DOHH2 (cell line): ENCODE results near the gene CTIF.

ENCODE experiments used
- H3F3A ChIP-seq: fragments of 200-600 bp; sonication (generic), shearing (Covaris generic); 2 replicates; pipeline ENCODE4 v1.6.0; 2016; ENCODE audit warnings: antibody characterized with exemption, mild to moderate bottlenecking; ENCODE audit not compliant: control insufficient read depth, insufficient read depth
- H3K27ac ChIP-seq: fragments of 200-600 bp; sonication (generic); 2 replicates; pipeline ENCODE4 v1.5.1; 2014; ENCODE audit warnings: low read depth, mild to moderate bottlenecking, low read length, moderate library complexity
- H3K27me3 ChIP-seq: fragments of 200-600 bp; sonication (generic); 2 replicates; pipeline ENCODE4 v1.6.1; 2014; ENCODE audit warnings: mild to moderate bottlenecking, low read length, mixed read lengths; ENCODE audit not compliant: control insufficient read depth
- H3K36me3 ChIP-seq: fragments of 200-600 bp; sonication (generic); 2 replicates; pipeline ENCODE4 v1.6.1; 2014; ENCODE audit warnings: mild to moderate bottlenecking, low read length, moderate library complexity, mixed read lengths; ENCODE audit not compliant: control insufficient read depth
- H3K4me1 ChIP-seq: fragments of 200-600 bp; sonication (generic); 2 replicates; pipeline ENCODE4 v1.6.1; 2014; ENCODE audit warnings: mild to moderate bottlenecking, low read length, mixed read lengths; ENCODE audit not compliant: control insufficient read depth
- H3K4me2 ChIP-seq: fragments of 200-600 bp; sonication (generic); 2 replicates; pipeline ENCODE4 v1.6.0; 2014; ENCODE audit warnings: mild to moderate bottlenecking, low read length, moderate library complexity
- H3K4me3 ChIP-seq: fragments of 200-600 bp; sonication (generic); 2 replicates; pipeline ENCODE4 v1.5.1; 2014; ENCODE audit warnings: mild to moderate bottlenecking, low read length, mixed read lengths
- H3K79me2 ChIP-seq: fragments of 200-600 bp; sonication (generic); 2 replicates; pipeline ENCODE4 v1.6.1; 2014; ENCODE audit warnings: mild to moderate bottlenecking, low read length, mixed read lengths; ENCODE audit not compliant: control insufficient read depth
- H3K9me2 ChIP-seq: fragments of 200-600 bp; sonication (generic); replicated peaks from 2 replicates; pipeline ENCODE4 v1.6.1; 2014; ENCODE audit warnings: mild to moderate bottlenecking, low read length, mixed read lengths; ENCODE audit not compliant: control insufficient read depth
- H3K9me3 ChIP-seq: fragments of 200-600 bp; sonication (generic); 2 replicates; pipeline ENCODE4 v1.6.1; 2014; ENCODE audit warnings: antibody characterized with exemption, low read length, mixed read lengths; ENCODE audit not compliant: control insufficient read depth, insufficient read depth
- H4K20me1 ChIP-seq: fragments of 200-600 bp; sonication (generic); 2 replicates; pipeline ENCODE4 v1.6.0; 2014; ENCODE audit warnings: low read depth, mild to moderate bottlenecking, antibody characterized with exemption, low read length, moderate library complexity; ENCODE audit not compliant: control insufficient read depth, insufficient read depth
- CTCF ChIP-seq: fragments of 200-600 bp; sonication (generic); IDR thresholded peaks from one replicate; pipeline ENCODE4 v1.5.1; 2014; ENCODE audit warnings: antibody characterized with exemption, mild to moderate bottlenecking, low read depth, low read length; ENCODE audit not compliant: poor library complexity, severe bottlenecking
- EZH2phosphoT487 ChIP-seq: fragments of 200-600 bp; sonication (generic); IDR thresholded peaks from 2 replicates; pipeline ENCODE4 v1.6.1; 2017; ENCODE audit warnings: borderline replicate concordance, mild to moderate bottlenecking, antibody characterized with exemption, low read length, moderate library complexity, mixed read lengths

CTIF gene

GRCh38 chr18:48553236-48553635 lies 14.4 kb downstream of the CTIF start:
- Histone ChIP-seq H3K9me2 (no peaks in the 10 kb centered on the region), H3K9me3 (no peaks in the 10 kb centered on the region), H3K36me3 (no peaks in the 10 kb centered on the region), H3F3A (no peaks in the 10 kb centered on the region), H3K4me2 (no peak overlapping the region), H3K27me3 (no peaks in the 10 kb centered on the region), H4K20me1 (no peaks in the 10 kb centered on the region), H3K4me1 (peaks cover 7% of the 10 kb centered on the region; the same call in 1 of the 2 replicates), H3K4me3 (no peak overlapping the region), H3K27ac (no peak overlapping the region), H3K79me2 (no peaks in the 10 kb centered on the region)
- no peak for TF ChIP-seq EZH2phosphoT487
- TF ChIP-seq CTCF = no peak

GRCh38 chr18:48554610-48555400 lies 16.0 kb downstream of the CTIF start:
- Histone ChIP-seq H3K9me2 (no peaks in the 10 kb centered on the region), H3K27ac (no peak overlapping the region), H3K36me3 (no peaks in the 10 kb centered on the region), H3K79me2 (no peaks in the 10 kb centered on the region), H3F3A (no peaks in the 10 kb centered on the region), H3K4me2 (no peak overlapping the region), H4K20me1 (no peaks in the 10 kb centered on the region), H3K27me3 (no peaks in the 10 kb centered on the region), H3K9me3 (no peaks in the 10 kb centered on the region), H3K4me1 (no peaks in the 10 kb centered on the region), H3K4me3 (no peak overlapping the region)
- TF ChIP-seq EZH2phosphoT487 = no peak

GRCh38 chr18:48555465-48555995 lies 16.7 kb downstream of the CTIF start:
- no peak overlapping the region for H3K27ac ChIP-seq
- H3K4me2 ChIP-seq = no peak overlapping the region
- TF ChIP-seq EZH2phosphoT487 (no peak), CTCF (no peak)
- no peaks in the 10 kb centered on the region for H3K4me1 ChIP-seq
- H3K9me2 ChIP-seq = no peaks in the 10 kb centered on the region
- H3F3A ChIP-seq = no peaks in the 10 kb centered on the region
- no peak overlapping the region for H3K4me3 ChIP-seq
- no peaks in the 10 kb centered on the region for H3K79me2 ChIP-seq
- H3K9me3 ChIP-seq = no peaks in the 10 kb centered on the region
- no peaks in the 10 kb centered on the region for H3K36me3 ChIP-seq
- H3K27me3 ChIP-seq = no peaks in the 10 kb centered on the region
- H4K20me1 ChIP-seq = no peaks in the 10 kb centered on the region

- Histone ChIP-seq H3K4me3 (no peak overlapping the region), H3K4me1 (no peaks in the 10 kb centered on the region), H3K9me2 (no peaks in the 10 kb centered on the region), H3F3A (no peaks in the 10 kb centered on the region), H3K4me2 (no peak overlapping the region), H3K9me3 (no peaks in the 10 kb centered on the region), H3K27ac (no peak overlapping the region), H3K36me3 (no peaks in the 10 kb centered on the region), H4K20me1 (no peaks in the 10 kb centered on the region), H3K27me3 (no peaks in the 10 kb centered on the region), H3K79me2 (no peaks in the 10 kb centered on the region)
- TF ChIP-seq CTCF = no peak
- TF ChIP-seq EZH2phosphoT487 = no peak
These were observed 18.9 kb downstream of the CTIF start for GRCh38 chr18:48557640-48558174.
